ENCODE measurements around the gene FUT6. TPM values are rescaled to one million over a fixed set of nuclear protein-coding genes. Genes with fewer than 3 reads are reported as not detected.
"Not testable (repeated sequence)": the region's sequence is repeated elsewhere in the genome, so short reads cannot be mapped to it uniquely, and the experiment has no call there.

Gene FUT6
- total RNA-seq: 100 to 1,000 TPM in 1 of 4 donors, 10 to 100 TPM in 3; 40.6 to 160 (median 68.9) TPM

- Histone ChIP-seq H3K4me3 (peak within 1 kb of the TSS; percentile 27 to 50 (median 48)), H3K27me3 (no peaks in the 10 kb centered on the region), H3K27ac (peak within 1 kb of the TSS; percentile 28 to 85 (median 77)), H3K9me3 (no peaks in the 10 kb centered on the region), H3K4me1 (peaks cover 0 to 31% (median 7%) of the 10 kb centered on the region in 3 donors), H3K36me3 (peaks cover 0 to 30% (median 0%) of the 10 kb centered on the region in 3 donors)
- TF ChIP-seq POLR2A (IDR thresholded peaks at IDR 0.05): no peak
- TF ChIP-seq, protein P1, sequence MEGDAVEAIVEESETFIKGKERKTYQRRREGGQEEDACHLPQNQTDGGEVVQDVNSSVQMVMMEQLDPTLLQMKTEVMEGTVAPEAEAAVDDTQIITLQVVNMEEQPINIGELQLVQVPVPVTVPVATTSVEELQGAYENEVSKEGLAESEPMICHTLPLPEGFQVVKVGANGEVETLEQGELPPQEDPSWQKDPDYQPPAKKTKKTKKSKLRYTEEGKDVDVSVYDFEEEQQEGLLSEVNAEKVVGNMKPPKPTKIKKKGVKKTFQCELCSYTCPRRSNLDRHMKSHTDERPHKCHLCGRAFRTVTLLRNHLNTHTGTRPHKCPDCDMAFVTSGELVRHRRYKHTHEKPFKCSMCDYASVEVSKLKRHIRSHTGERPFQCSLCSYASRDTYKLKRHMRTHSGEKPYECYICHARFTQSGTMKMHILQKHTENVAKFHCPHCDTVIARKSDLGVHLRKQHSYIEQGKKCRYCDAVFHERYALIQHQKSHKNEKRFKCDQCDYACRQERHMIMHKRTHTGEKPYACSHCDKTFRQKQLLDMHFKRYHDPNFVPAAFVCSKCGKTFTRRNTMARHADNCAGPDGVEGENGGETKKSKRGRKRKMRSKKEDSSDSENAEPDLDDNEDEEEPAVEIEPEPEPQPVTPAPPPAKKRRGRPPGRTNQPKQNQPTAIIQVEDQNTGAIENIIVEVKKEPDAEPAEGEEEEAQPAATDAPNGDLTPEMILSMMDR (IDR thresholded peaks at IDR 0.05): peak in 1 of 6 experiments; percentile 3
- DNase-seq: no peak
- 79 to 80% methylated on average over 7 to 8 of the region's 9 CpGs for WGBS, 2 donors
- intact Hi-C loops (cut with DNase I): no loop called here
Observed at GRCh38 chr19:5839065-5840017, at the start of gene FUT6. TSS of gene FUT6 (minus strand) at chr19:5839702. CDS start at chr19:5832567, 7,135 bp downstream.

GRCh38 chr19:5884065-5884811, 44.7 kb upstream of the FUT6 start:
- H3K4me1 ChIP-seq: peaks cover 4 to 49% (median 10%) of the 10 kb centered on the region in 3 donors
- peak overlapping the region in 3 of 4 donors; percentile 28 to 73 (median 61) for H3K27ac ChIP-seq
- 38 to 63% methylated on average over 10 to 11 of the region's 11 CpGs for WGBS, 2 donors
- H3K27me3 ChIP-seq: peaks cover 0 to 38% (median 0%) of the 10 kb centered on the region in 4 donors
- H3K36me3 ChIP-seq; H3K4me3 ChIP-seq; intact Hi-C loops (cut with DNase I); DNase-seq; H3K9me3 ChIP-seq: not testable (repeated sequence)

- WGBS, 2 donors: 57 to 58% methylated on average over 13 of the region's 13 CpGs
- H3K4me3 ChIP-seq; H3K9me3 ChIP-seq; DNase-seq; H3K36me3 ChIP-seq; intact Hi-C loops (cut with DNase I): not testable (repeated sequence)
- Histone ChIP-seq H3K27ac (peak overlapping the region in 3 of 4 donors; percentile 28 to 73 (median 61)), H3K27me3 (peaks cover 0 to 47% (median 0%) of the 10 kb centered on the region in 4 donors), H3K4me1 (peaks cover 4 to 49% (median 10%) of the 10 kb centered on the region in 3 donors)
Observed at GRCh38 chr19:5883157-5883873, 43.8 kb upstream of the FUT6 start.

DNA sequence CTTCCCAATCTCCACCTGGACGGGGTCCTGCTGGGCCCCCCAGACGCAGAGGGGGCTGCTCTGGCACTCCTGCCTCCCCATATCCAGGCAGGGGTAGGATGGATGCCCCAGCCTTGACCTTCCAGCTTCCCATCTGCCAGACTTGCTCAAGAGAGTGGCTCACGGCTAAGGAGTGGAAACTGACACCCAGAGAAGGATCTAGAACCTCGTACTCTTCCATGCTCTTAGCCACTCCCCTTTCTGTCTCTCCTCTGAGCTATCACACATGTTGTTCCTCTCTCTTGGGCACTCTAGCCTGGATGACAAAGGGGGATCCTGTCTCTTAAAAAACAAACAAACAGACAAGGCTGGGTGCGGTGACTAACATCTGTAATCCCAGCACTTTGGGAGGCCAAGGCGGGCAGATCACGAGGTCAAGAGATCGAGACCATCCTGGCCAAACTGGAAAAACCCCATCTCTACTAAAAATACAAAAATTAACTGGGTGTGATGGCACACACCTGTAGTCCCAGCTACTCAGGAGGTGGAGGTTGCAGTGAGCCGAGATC, 43.0 kb upstream of the FUT6 start:
- Histone ChIP-seq H3K27me3 (peaks cover 0 to 54% (median 0%) of the 10 kb centered on the region in 4 donors), H3K27ac (peak overlapping the region; percentile 45 to 86 (median 64)), H3K4me3 (no peak overlapping the region), H3K36me3 (no peaks in the 10 kb centered on the region), H3K9me3 (no peaks in the 10 kb centered on the region), H3K4me1 (peaks cover 4 to 49% (median 10%) of the 10 kb centered on the region in 3 donors)
- DNase-seq: no peak
- intact Hi-C loops (cut with DNase I): no loop called here
- TF ChIP-seq POLR2A (IDR thresholded peaks at IDR 0.05): no peak
- TF ChIP-seq, protein P1 (IDR thresholded peaks at IDR 0.05): no peak
- 34 to 46% methylated on average over 5 to 7 of the region's 9 CpGs for WGBS, 2 donors

- intact Hi-C loops (cut with DNase I): no loop called here
- 63% methylated on average over 8 to 15 of the region's 19 CpGs for WGBS, 2 donors
- no peak for DNase-seq
Observed at GRCh38 chr19:5881543-5882299, 42.2 kb upstream of the FUT6 start.

More at GRCh38 chr19:5881543-5882299, 42.2 kb upstream of the FUT6 start:
- Histone ChIP-seq H3K9me3 (no peaks in the 10 kb centered on the region), H3K27me3 (peaks cover 0 to 60% (median 0%) of the 10 kb centered on the region in 4 donors), H3K4me1 (peaks cover 4 to 49% (median 10%) of the 10 kb centered on the region in 3 donors), H3K36me3 (no peaks in the 10 kb centered on the region), H3K4me3 (no peak overlapping the region), H3K27ac (peak overlapping the region; percentile 45 to 86 (median 68))
- TF ChIP-seq POLR2A (IDR thresholded peaks at IDR 0.05): no peak
- TF ChIP-seq, protein P1 (IDR thresholded peaks at IDR 0.05): no peak

Data from esophagus squamous epithelium (tissue), 5 donors.